Fibroblast of lung (primary cell): ENCODE results near the gene S100A9. TPM values are rescaled to one million over a fixed set of nuclear protein-coding genes. Genes with fewer than 3 reads are reported as not detected.

Experiments
- DNase-seq, 2 donors: peaks; one replicate each; pipeline versions ENCODE4 v3.0.0 to v3.0.0-alpha.2; 2010; ENCODE audit warnings: low read depth in 2 of 2
- H2AFZ ChIP-seq: 2 replicates; pipeline ENCODE4 v1.5.1; 2012; ENCODE audit warnings: low read length, control low read depth, inconsistent platforms
- H3K27ac ChIP-seq: 2 replicates; pipeline ENCODE4 v1.5.1; 2011; ENCODE audit warnings: low read length, control low read depth; ENCODE audit not compliant: insufficient read depth
- H3K27me3 ChIP-seq: 2 replicates; pipeline ENCODE4 v1.5.1; 2011; ENCODE audit warnings: mild to moderate bottlenecking, low read length; ENCODE audit not compliant: control insufficient read depth, insufficient read depth
- H3K36me3 ChIP-seq: 2 replicates; pipeline ENCODE4 v1.5.1; 2011; ENCODE audit warnings: low read length; ENCODE audit not compliant: control insufficient read depth, insufficient read depth
- H3K4me1 ChIP-seq: 2 replicates; pipeline ENCODE4 v1.5.1; 2011; ENCODE audit warnings: low read length; ENCODE audit not compliant: control insufficient read depth, insufficient read depth; ENCODE audit errors: extremely low read depth
- H3K4me2 ChIP-seq: 2 replicates; pipeline ENCODE4 v1.5.1; 2011; ENCODE audit warnings: low read length, control low read depth; ENCODE audit not compliant: insufficient read depth; ENCODE audit errors: extremely low read depth
- H3K4me3 ChIP-seq, 4 experiments: fragments of 200-600 bp in 1 of 4; sonication (generic) in 1 of 4; replicated peaks in 1 of 4; 2 replicates each; pipeline ENCODE4 v1.5.1; 2011 to 2016; ENCODE audit warnings: low read length in 4 of 4, low read depth in 3 of 4, mild to moderate bottlenecking in 3 of 4, control low read depth in 2 of 4, inconsistent platforms in 1 of 4, mixed read lengths in 1 of 4; ENCODE audit not compliant: insufficient read depth in 1 of 4; ENCODE audit errors: control extremely low read depth in 1 of 4
- H3K79me2 ChIP-seq: 2 replicates; pipeline ENCODE4 v1.5.1; 2012; ENCODE audit warnings: mild to moderate bottlenecking, low read length, inconsistent platforms; ENCODE audit not compliant: control insufficient read depth, insufficient read depth
- H3K9ac ChIP-seq: 2 replicates; pipeline ENCODE4 v1.5.1; 2011; ENCODE audit warnings: mild to moderate bottlenecking, low read length, control low read depth; ENCODE audit not compliant: insufficient read depth
- H3K9me3 ChIP-seq: 2 replicates; pipeline ENCODE4 v1.5.1; 2012; ENCODE audit warnings: low read depth, low read length; ENCODE audit not compliant: control insufficient read depth, insufficient read depth
- H4K20me1 ChIP-seq: 2 replicates; pipeline ENCODE4 v1.5.1; 2011; ENCODE audit warnings: low read length; ENCODE audit not compliant: control insufficient read depth, insufficient read depth; ENCODE audit errors: extremely low read depth
- EZH2 ChIP-seq: IDR thresholded peaks from 2 replicates; pipeline ENCODE4 v1.5.1; 2012; ENCODE audit warnings: low read length, control low read depth, mild to moderate bottlenecking; ENCODE audit errors: missing control alignments
- polyA plus RNA-seq, 2 donors: library from polyadenylated mRNA; depleted of rRNA in 1 of 2; stranded (reverse) in 1 of 2; unstranded in 1 of 2; fragments of >200 nt; gene quantifications; 2 replicates each; pipeline ENCODE4 v1.2.1, GENCODE V29; 2011 to 2012; ENCODE audit warnings: missing spikeins in 1 of 2
- total RNA-seq: library from RNA; depleted of rRNA; stranded (reverse); fragments of >200 nt; gene quantifications from 2 replicates; pipeline ENCODE4 v1.2.1, GENCODE V29; 2014
- TF ChIP-seq, protein P1 (sequence below), 2 donors: IDR thresholded peaks in 1 of 2; conservative IDR thresholded peaks in 1 of 2; 1 replicate in 1 of 2; 2 replicates in 1 of 2; pipeline ENCODE4 v1.5.1; 2011 to 2012; ENCODE audit warnings: low read length in 2 of 2, control low read depth in 1 of 2, inconsistent platforms in 1 of 2, low read depth in 1 of 2, mild to moderate bottlenecking in 1 of 2

Gene S100A9
- total and polyA plus RNA-seq, 2 donors (not counting 1 experiment from before 2014, with no cell fraction given), result not detected

DNA sequence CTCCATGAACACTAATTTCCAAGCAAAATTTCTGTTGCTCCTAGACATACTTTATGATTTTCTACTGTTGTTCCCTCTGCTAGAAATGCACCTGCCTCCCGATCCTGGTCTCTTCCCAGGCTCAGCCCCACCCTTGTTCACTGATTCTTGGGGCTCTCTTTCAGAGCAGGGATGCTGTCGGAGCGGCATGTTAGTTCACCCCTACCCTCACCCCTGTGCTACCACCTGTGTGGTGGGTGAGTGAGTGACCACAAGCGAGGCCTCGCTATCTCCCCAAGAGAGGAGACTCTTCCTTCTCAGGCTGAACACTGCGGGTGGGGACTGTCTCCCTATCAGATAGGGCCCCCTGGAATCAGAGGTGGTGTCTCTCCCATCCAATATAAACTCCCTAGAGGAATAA, 38.1 kb downstream of the S100A9 start:
- no peak for TF ChIP-seq EZH2
- TF ChIP-seq, protein P1, sequence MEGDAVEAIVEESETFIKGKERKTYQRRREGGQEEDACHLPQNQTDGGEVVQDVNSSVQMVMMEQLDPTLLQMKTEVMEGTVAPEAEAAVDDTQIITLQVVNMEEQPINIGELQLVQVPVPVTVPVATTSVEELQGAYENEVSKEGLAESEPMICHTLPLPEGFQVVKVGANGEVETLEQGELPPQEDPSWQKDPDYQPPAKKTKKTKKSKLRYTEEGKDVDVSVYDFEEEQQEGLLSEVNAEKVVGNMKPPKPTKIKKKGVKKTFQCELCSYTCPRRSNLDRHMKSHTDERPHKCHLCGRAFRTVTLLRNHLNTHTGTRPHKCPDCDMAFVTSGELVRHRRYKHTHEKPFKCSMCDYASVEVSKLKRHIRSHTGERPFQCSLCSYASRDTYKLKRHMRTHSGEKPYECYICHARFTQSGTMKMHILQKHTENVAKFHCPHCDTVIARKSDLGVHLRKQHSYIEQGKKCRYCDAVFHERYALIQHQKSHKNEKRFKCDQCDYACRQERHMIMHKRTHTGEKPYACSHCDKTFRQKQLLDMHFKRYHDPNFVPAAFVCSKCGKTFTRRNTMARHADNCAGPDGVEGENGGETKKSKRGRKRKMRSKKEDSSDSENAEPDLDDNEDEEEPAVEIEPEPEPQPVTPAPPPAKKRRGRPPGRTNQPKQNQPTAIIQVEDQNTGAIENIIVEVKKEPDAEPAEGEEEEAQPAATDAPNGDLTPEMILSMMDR (conservative IDR thresholded peaks at IDR 0.05 in 1 of 2, IDR thresholded peaks at IDR 0.05 in 1 of 2; ENCODE audit: low read depth in 1 of 2, low read length in 2 of 2), result no peak
- no peak for DNase-seq
- Histone ChIP-seq H4K20me1 (no peaks in the 10 kb centered on the region), H3K27ac (no peak overlapping the region), H3K4me1 (no peaks in the 10 kb centered on the region), H3K27me3 (peaks cover 6% of the 10 kb centered on the region), H3K36me3 (no peaks in the 10 kb centered on the region), H3K4me3 (no peak overlapping the region), H3K9ac (no peak overlapping the region), H3K4me2 (no peak overlapping the region), H2AFZ (no peak overlapping the region), H3K79me2 (no peaks in the 10 kb centered on the region), H3K9me3 (no peaks in the 10 kb centered on the region)

DNA sequence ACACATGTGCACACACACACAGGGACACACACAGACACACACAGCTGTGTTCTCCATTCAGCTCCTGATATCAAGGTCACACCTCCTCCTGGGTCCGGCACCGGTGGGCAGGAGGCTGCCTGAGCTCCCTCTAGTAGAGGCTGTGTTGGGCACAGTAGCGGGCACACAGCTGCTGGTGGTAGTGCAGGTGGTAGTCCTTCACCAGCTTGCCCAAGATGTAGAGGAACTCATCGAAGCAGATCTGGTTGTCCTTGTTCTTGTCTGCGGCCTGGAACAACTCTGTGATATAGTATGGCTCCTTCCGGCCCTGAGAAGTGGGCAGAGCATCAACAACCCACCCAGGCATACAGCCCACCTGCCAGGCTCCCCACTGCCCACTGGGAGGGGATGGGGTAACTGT, 38.8 kb downstream of the S100A9 start:
- no peaks in the 10 kb centered on the region for H4K20me1 ChIP-seq
- TF ChIP-seq, protein P1 (conservative IDR thresholded peaks at IDR 0.05 in 1 of 2, IDR thresholded peaks at IDR 0.05 in 1 of 2; ENCODE audit: low read depth in 1 of 2, low read length in 2 of 2), result no peak
- TF ChIP-seq EZH2, result no peak
- no peak overlapping the region for H3K9ac ChIP-seq
- no peak overlapping the region for H3K4me2 ChIP-seq
- no peaks in the 10 kb centered on the region for H3K36me3 ChIP-seq
- H3K9me3 ChIP-seq, result no peaks in the 10 kb centered on the region
- no peak overlapping the region for H3K4me3 ChIP-seq
- H3K27me3 ChIP-seq, result peaks cover 4% of the 10 kb centered on the region
- H3K4me1 ChIP-seq, result no peaks in the 10 kb centered on the region
- no peak overlapping the region for H3K27ac ChIP-seq
- no peak for DNase-seq
- no peaks in the 10 kb centered on the region for H3K79me2 ChIP-seq
- no peak overlapping the region for H2AFZ ChIP-seq

DNA sequence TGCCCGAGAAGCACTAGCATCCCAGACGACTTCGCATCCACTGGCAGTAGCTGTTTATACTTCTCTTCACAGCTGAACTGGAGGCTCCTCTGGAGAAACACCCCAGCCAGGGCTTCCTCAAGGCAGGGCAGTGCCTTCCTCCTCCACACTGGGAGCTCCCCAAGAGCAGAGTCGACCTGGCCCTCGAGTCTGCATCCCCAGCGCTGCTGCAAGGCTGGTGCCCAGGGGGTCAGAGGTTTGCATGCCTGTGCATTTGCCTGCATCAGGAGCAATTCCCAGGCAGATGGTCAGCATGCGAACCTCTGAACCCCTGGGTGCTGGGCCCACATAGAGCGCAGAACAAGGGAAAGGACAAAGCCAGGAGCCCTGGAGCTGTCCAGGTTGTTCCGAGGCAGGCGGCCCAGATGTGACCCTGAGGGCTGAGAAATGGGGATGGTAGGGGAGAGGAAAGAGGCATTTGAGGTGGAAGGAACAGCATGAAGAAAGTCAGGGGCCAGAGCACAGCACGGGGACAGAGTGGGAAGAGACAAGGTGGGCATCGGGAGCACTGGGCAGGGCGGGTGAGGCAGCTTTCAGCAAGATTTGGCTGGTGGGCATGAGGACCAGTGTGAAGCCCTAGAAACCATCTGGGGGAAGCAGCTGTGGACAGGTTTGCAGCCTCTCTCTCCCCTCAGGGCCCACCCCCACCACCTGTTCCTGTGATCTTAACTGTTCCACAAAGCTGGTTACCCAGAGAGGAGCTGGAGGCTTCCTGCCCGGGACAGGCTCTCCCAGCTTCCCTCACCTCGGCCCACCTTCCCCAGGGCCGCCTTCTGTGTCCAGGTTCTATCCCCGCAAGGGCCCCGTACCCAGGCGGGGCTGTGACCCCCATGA, 39.6 kb downstream of the S100A9 start:
- H3K9ac ChIP-seq, result no peak overlapping the region

More for the DNA sequence above, 39.6 kb downstream of the S100A9 start:
- no peak overlapping the region for H3K4me3 ChIP-seq
- no peak for DNase-seq
- no peak overlapping the region for H3K27ac ChIP-seq
- TF ChIP-seq, protein P1 (conservative IDR thresholded peaks at IDR 0.05 in 1 of 2, IDR thresholded peaks at IDR 0.05 in 1 of 2; ENCODE audit: low read depth in 1 of 2, low read length in 2 of 2), result no peak
- no peak for TF ChIP-seq EZH2
- H2AFZ ChIP-seq, result no peak overlapping the region
- no peak overlapping the region for H3K4me2 ChIP-seq
- no peaks in the 10 kb centered on the region for H4K20me1 ChIP-seq
- H3K36me3 ChIP-seq, result no peaks in the 10 kb centered on the region
- H3K9me3 ChIP-seq, result no peaks in the 10 kb centered on the region
- no peaks in the 10 kb centered on the region for H3K79me2 ChIP-seq
- peaks cover 4% of the 10 kb centered on the region for H3K27me3 ChIP-seq
- no peaks in the 10 kb centered on the region for H3K4me1 ChIP-seq
